Trophoblast cell (in vitro differentiated cells and primary cell): ENCODE data around the gene RBFOX1.

Experiments used
- DNase-seq, 2 donors: peaks; one replicate each; pipeline ENCODE4 v3.0.0-alpha.2; 2016
- H2AFZ ChIP-seq: 2 replicates; pipeline ENCODE4 v1.6.1; 2013; ENCODE audit warnings: low read length, moderate library complexity, mild to moderate bottlenecking; ENCODE audit not compliant: insufficient read depth, poor library complexity
- H2AK5ac ChIP-seq: 2 replicates; pipeline ENCODE4 v1.6.1; 2013; ENCODE audit warnings: mild to moderate bottlenecking, low read length
- H2BK120ac ChIP-seq: 2 replicates; pipeline ENCODE4 v1.6.1; 2013; ENCODE audit warnings: low read length, mild to moderate bottlenecking, moderate library complexity; ENCODE audit not compliant: insufficient read depth, poor library complexity
- H2BK12ac ChIP-seq: 2 replicates; pipeline ENCODE4 v1.6.1; 2013; ENCODE audit warnings: mild to moderate bottlenecking, low read length, moderate library complexity
- H2BK5ac ChIP-seq: 2 replicates; pipeline ENCODE4 v1.6.1; 2013; ENCODE audit warnings: low read length, low read depth, moderate library complexity, mild to moderate bottlenecking; ENCODE audit not compliant: poor library complexity
- H3K14ac ChIP-seq: 2 replicates; pipeline ENCODE4 v1.6.1; 2013; ENCODE audit warnings: mild to moderate bottlenecking, low read length
- H3K18ac ChIP-seq: 2 replicates; pipeline ENCODE4 v1.6.1; 2013; ENCODE audit warnings: mild to moderate bottlenecking, low read length
- H3K23ac ChIP-seq: 2 replicates; pipeline ENCODE4 v1.6.1; 2013; ENCODE audit warnings: low read length
- H3K27ac ChIP-seq: 2 replicates; pipeline ENCODE4 v1.5.1; 2013; ENCODE audit warnings: low read depth, mild to moderate bottlenecking, inconsistent platforms, low read length, moderate library complexity
- H3K27me3 ChIP-seq: 2 replicates; pipeline ENCODE4 v1.6.1; 2013; ENCODE audit warnings: inconsistent platforms, mild to moderate bottlenecking, low read length, moderate library complexity; ENCODE audit not compliant: insufficient read depth
- H3K36me3 ChIP-seq, 2 experiments: 1 replicate in 1 of 2; 2 replicates in 1 of 2; pipeline ENCODE4 v1.6.1; 2013; ENCODE audit warnings: low read length in 2 of 2, mild to moderate bottlenecking in 2 of 2, moderate library complexity in 1 of 2; ENCODE audit not compliant: insufficient read depth in 2 of 2, control insufficient read depth in 1 of 2
- H3K4ac ChIP-seq: 2 replicates; pipeline ENCODE4 v1.6.1; 2013; ENCODE audit warnings: low read depth, mild to moderate bottlenecking, low read length, moderate library complexity
- H3K4me1 ChIP-seq, 2 experiments: 1 replicate in 1 of 2; 2 replicates in 1 of 2; pipeline ENCODE4 v1.6.1; 2013; ENCODE audit warnings: low read length in 2 of 2, mild to moderate bottlenecking in 2 of 2, moderate library complexity in 1 of 2; ENCODE audit not compliant: insufficient read depth in 2 of 2, control insufficient read depth in 1 of 2
- H3K4me2 ChIP-seq: 2 replicates; pipeline ENCODE4 v1.6.1; 2013; ENCODE audit warnings: inconsistent platforms, mild to moderate bottlenecking, low read length, moderate library complexity
- H3K4me3 ChIP-seq: 2 replicates; pipeline ENCODE4 v1.5.1; 2013; ENCODE audit warnings: mild to moderate bottlenecking, low read depth, low read length, inconsistent platforms
- H3K79me1 ChIP-seq: one replicate; pipeline ENCODE4 v1.6.1; 2013; ENCODE audit warnings: low read length
- H3K79me2 ChIP-seq: 2 replicates; pipeline ENCODE4 v1.6.1; 2013; ENCODE audit warnings: low read length, mild to moderate bottlenecking; ENCODE audit not compliant: control insufficient read depth, insufficient read depth, poor library complexity
- H3K9ac ChIP-seq: 2 replicates; pipeline ENCODE4 v1.6.1; 2013; ENCODE audit warnings: mild to moderate bottlenecking, low read length
- H3K9me3 ChIP-seq: 2 replicates; pipeline ENCODE4 v1.6.1; 2013; ENCODE audit warnings: low read depth, mild to moderate bottlenecking, control low read depth, inconsistent platforms, low read length; ENCODE audit not compliant: insufficient read depth
- H4K12ac ChIP-seq: 2 replicates; pipeline ENCODE4 v1.6.1; 2013; ENCODE audit warnings: low read depth, mild to moderate bottlenecking, low read length, moderate library complexity
- H4K8ac ChIP-seq: 2 replicates; pipeline ENCODE4 v1.6.1; 2013; ENCODE audit warnings: low read depth, mild to moderate bottlenecking, low read length, moderate library complexity
- H4K91ac ChIP-seq: one replicate; pipeline ENCODE4 v1.6.1; 2013; ENCODE audit warnings: low read depth, mild to moderate bottlenecking, low read length, moderate library complexity
- WGBS: extraction: QIAGEN DNeasy Blood & Tissue Kit; methylation state at CpG from one replicate; pipeline ENCODE4 v1.1.7; 2013; ENCODE audit warnings: missing lambda C conversion rate; ENCODE audit not compliant: insufficient read length, insufficient coverage; ENCODE audit errors: extremely low coverage; 5-methylcytosine and 5-hydroxymethylcytosine counted together

The RBFOX1 gene

GRCh38 chr16:7362231-7362630, 29.6 kb downstream of the RBFOX1 start:
- no peak overlapping the region for H4K12ac ChIP-seq
- no peak overlapping the region for H4K8ac ChIP-seq
- H3K79me1 ChIP-seq = no peaks in the 10 kb centered on the region
- no peak overlapping the region for H3K18ac ChIP-seq
- no peak overlapping the region for H3K9ac ChIP-seq
- no peak overlapping the region for H4K91ac ChIP-seq
- H3K9me3 ChIP-seq = no peaks in the 10 kb centered on the region
- no peaks in the 10 kb centered on the region for H3K36me3 ChIP-seq
- DNase-seq = no peak
- H3K27ac ChIP-seq = no peak overlapping the region
- H3K14ac ChIP-seq = no peak overlapping the region
- no peak overlapping the region for H3K23ac ChIP-seq
- H3K79me2 ChIP-seq = no peaks in the 10 kb centered on the region
- no peak overlapping the region for H2BK5ac ChIP-seq
- no peak overlapping the region for H3K4me3 ChIP-seq
- no peak overlapping the region for H2AK5ac ChIP-seq
- H3K4ac ChIP-seq = no peak overlapping the region
- H2AFZ ChIP-seq = no peak overlapping the region
- no peaks in the 10 kb centered on the region for H3K27me3 ChIP-seq
- H3K4me1 ChIP-seq = no peaks in the 10 kb centered on the region
- no peak overlapping the region for H2BK12ac ChIP-seq
- WGBS = 100% methylated on average over 6 of the region's 6 CpGs
- H2BK120ac ChIP-seq = no peak overlapping the region
- H3K4me2 ChIP-seq = no peak overlapping the region

DNA sequence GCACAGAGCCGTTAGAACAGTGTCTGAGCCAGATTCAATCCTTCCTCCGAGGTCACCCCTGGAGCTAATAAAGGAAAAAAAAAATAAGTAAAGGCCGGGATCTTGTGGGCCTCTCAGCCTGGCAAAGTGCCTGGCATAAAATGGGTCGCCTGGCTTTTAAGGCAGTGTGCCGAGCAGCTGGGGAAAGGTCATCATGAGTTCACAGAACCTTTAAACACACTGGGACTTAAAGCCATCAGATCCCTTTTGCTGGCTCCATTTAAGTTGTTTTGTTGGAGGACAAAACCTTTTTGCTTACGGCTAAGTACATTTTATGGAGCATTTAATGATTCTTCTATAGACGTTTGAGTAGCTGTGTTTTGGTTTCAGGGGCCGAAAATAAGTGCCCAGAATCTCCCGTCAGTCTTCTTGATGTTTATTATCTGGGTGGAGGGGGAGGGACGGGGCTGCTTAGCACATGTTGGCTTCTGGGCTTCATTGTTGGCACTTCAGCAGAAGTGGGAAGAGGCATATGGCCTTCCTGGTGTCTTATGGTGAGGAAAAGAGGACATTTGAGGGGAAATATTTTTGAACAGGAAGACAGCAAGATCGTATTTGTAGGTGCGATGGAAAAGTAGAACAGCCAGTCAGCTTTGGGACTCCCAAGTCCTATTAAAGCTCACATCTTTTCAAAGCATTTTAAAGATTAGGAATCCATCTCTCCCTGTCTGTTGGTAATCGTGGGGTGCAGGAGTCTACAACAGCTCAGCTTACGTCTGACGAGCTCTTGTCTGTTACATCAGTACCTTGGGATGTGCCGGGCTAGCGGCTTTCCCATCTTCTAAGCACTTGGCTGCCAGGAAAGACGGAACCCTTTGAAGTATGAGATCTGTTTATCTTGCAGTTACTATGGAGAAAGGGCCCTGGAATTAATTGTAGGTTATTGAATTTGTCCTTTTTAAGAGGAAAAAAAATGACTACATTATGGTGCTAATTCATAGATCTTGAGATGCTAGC, 31.1 kb downstream of the RBFOX1 start:
- H3K14ac ChIP-seq = no peak overlapping the region
- no peak overlapping the region for H3K27ac ChIP-seq
- no peak overlapping the region for H3K4ac ChIP-seq
- no peaks in the 10 kb centered on the region for H3K27me3 ChIP-seq
- no CpG with 5 or more reads among the region's 18 CpGs for WGBS
- H2BK12ac ChIP-seq = no peak overlapping the region
- H3K79me2 ChIP-seq = no peaks in the 10 kb centered on the region
- no peak overlapping the region for H3K4me2 ChIP-seq
- no peaks in the 10 kb centered on the region for H3K36me3 ChIP-seq
- DNase-seq = no peak
- no peak overlapping the region for H3K4me3 ChIP-seq
- no peak overlapping the region for H2BK5ac ChIP-seq
- H3K23ac ChIP-seq = no peak overlapping the region
- H4K91ac ChIP-seq = no peak overlapping the region
- no peak overlapping the region for H2AK5ac ChIP-seq
- no peak overlapping the region for H3K18ac ChIP-seq
- H2BK120ac ChIP-seq = no peak overlapping the region
- no peak overlapping the region for H3K9ac ChIP-seq
- H3K9me3 ChIP-seq = no peaks in the 10 kb centered on the region
- H4K12ac ChIP-seq = no peak overlapping the region
- H3K4me1 ChIP-seq = no peaks in the 10 kb centered on the region
- no peak overlapping the region for H2AFZ ChIP-seq
- H3K79me1 ChIP-seq = no peaks in the 10 kb centered on the region
- H4K8ac ChIP-seq = no peak overlapping the region

DNA sequence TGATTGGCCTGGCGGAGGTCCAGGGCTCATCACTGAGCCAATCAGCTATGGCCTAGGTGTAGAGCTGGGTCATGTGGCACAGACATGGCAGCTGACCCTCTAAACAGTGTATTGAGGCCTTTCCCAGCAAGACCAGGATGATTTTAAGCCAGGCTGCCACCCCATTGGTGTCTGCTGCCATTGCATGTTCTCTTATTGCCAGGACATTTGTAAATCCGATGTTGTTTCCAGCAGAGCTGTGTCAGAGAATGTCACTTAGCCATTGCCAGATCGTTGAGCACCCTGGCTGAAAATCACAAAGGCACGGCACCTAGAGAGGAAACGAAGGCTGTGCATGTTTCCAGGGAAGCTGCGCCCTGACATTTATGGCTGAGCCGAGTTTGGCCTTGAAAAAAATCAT, 33.4 kb downstream of the RBFOX1 start:
- H2BK120ac ChIP-seq = no peak overlapping the region
- DNase-seq = no peak
- no peak overlapping the region for H4K91ac ChIP-seq
- H3K4ac ChIP-seq = no peak overlapping the region
- no peaks in the 10 kb centered on the region for H3K4me1 ChIP-seq
- no peak overlapping the region for H3K4me3 ChIP-seq
- no peak overlapping the region for H3K23ac ChIP-seq
- H3K9me3 ChIP-seq = no peaks in the 10 kb centered on the region
- no peak overlapping the region for H4K12ac ChIP-seq
- H2BK12ac ChIP-seq = no peak overlapping the region
- no peak overlapping the region for H2BK5ac ChIP-seq
- no peak overlapping the region for H2AK5ac ChIP-seq
- H3K27me3 ChIP-seq = no peaks in the 10 kb centered on the region
- no peak overlapping the region for H2AFZ ChIP-seq
- H3K18ac ChIP-seq = no peak overlapping the region
- H3K4me2 ChIP-seq = no peak overlapping the region
- WGBS = no CpG with 5 or more reads among the region's 7 CpGs
- H3K9ac ChIP-seq = no peak overlapping the region
- no peak overlapping the region for H3K27ac ChIP-seq
- no peaks in the 10 kb centered on the region for H3K36me3 ChIP-seq
- H3K79me2 ChIP-seq = no peaks in the 10 kb centered on the region
- no peak overlapping the region for H4K8ac ChIP-seq
- no peaks in the 10 kb centered on the region for H3K79me1 ChIP-seq
- H3K14ac ChIP-seq = no peak overlapping the region

GRCh38 chr16:7366993-7367880, 34.6 kb downstream of the RBFOX1 start:
- no peaks in the 10 kb centered on the region for H3K27me3 ChIP-seq

More at GRCh38 chr16:7366993-7367880, 34.6 kb downstream of the RBFOX1 start:
- H3K14ac ChIP-seq = no peak overlapping the region
- H2BK12ac ChIP-seq = no peak overlapping the region
- no peak overlapping the region for H3K23ac ChIP-seq
- H3K79me1 ChIP-seq = no peaks in the 10 kb centered on the region
- H3K4ac ChIP-seq = no peak overlapping the region
- no peak for DNase-seq
- H4K12ac ChIP-seq = no peak overlapping the region
- no peaks in the 10 kb centered on the region for H3K9me3 ChIP-seq
- H3K18ac ChIP-seq = no peak overlapping the region
- H3K4me3 ChIP-seq = no peak overlapping the region
- H2AK5ac ChIP-seq = no peak overlapping the region
- H3K4me2 ChIP-seq = no peak overlapping the region
- no peaks in the 10 kb centered on the region for H3K36me3 ChIP-seq
- H4K8ac ChIP-seq = no peak overlapping the region
- no peak overlapping the region for H4K91ac ChIP-seq
- no peaks in the 10 kb centered on the region for H3K79me2 ChIP-seq
- no peak overlapping the region for H2BK120ac ChIP-seq
- WGBS = no CpG with 5 or more reads among the region's 8 CpGs
- H2BK5ac ChIP-seq = no peak overlapping the region
- no peaks in the 10 kb centered on the region for H3K4me1 ChIP-seq
- H2AFZ ChIP-seq = no peak overlapping the region
- no peak overlapping the region for H3K27ac ChIP-seq
- H3K9ac ChIP-seq = no peak overlapping the region
